Natural killer cell (primary cell): Measurements from ENCODE around the gene EYS. TPM values are rescaled to one million over a fixed set of nuclear protein-coding genes. Genes with fewer than 3 reads are reported as not detected.

Experiments
- ATAC-seq, 3 donors: fragments of 150-1000 bp in 2 of 3; fragments of 200-7000 bp in 1 of 3; cut with Tn5 transposase; 1 replicate in 1 of 3; 2 replicates in 2 of 3; pipeline ENCODE4 v1.10.0; 2021; ENCODE audit warnings: mild to moderate bottlenecking in 2 of 3, moderate library complexity in 2 of 3
- DNase-seq, 2 donors: peaks; one replicate each; pipeline versions ENCODE4 v3.0.0 to v3.0.0-alpha.2; 2013 to 2021; ENCODE audit warnings: mixed read lengths in 1 of 2
- H3K27ac ChIP-seq: one replicate; pipeline ENCODE4 v1.5.1; 2013; ENCODE audit warnings: mild to moderate bottlenecking, low read length
- H3K27me3 ChIP-seq: one replicate; pipeline ENCODE4 v1.6.1; 2013; ENCODE audit warnings: low read length; ENCODE audit not compliant: control insufficient read depth, insufficient read depth
- H3K36me3 ChIP-seq: one replicate; pipeline ENCODE4 v1.6.1; 2013; ENCODE audit warnings: low read length; ENCODE audit not compliant: control insufficient read depth, insufficient read depth
- H3K4me1 ChIP-seq: one replicate; pipeline ENCODE4 v1.6.1; 2013; ENCODE audit warnings: low read length; ENCODE audit not compliant: control insufficient read depth, insufficient read depth
- H3K4me3 ChIP-seq: one replicate; pipeline ENCODE4 v1.5.1; 2013; ENCODE audit warnings: low read length
- H3K9me3 ChIP-seq: one replicate; pipeline ENCODE4 v1.6.1; 2013; ENCODE audit warnings: low read length; ENCODE audit not compliant: control insufficient read depth, insufficient read depth
- H3K27ac Mint-ChIP-seq, 2 donors: one replicate each; pipeline ENCODE4 v1.8.0; 2022; ENCODE audit warnings: mild to moderate bottlenecking in 2 of 2, mixed read lengths in 2 of 2, moderate library complexity in 1 of 2
- H3K27me3 Mint-ChIP-seq, 2 donors: one replicate each; pipeline ENCODE4 v1.8.0; 2022; ENCODE audit warnings: low read depth in 2 of 2, mixed read lengths in 2 of 2
- H3K36me3 Mint-ChIP-seq: one replicate; pipeline ENCODE4 v1.8.0; 2022; ENCODE audit warnings: mixed read lengths
- H3K4me1 Mint-ChIP-seq, 2 donors: one replicate each; pipeline ENCODE4 v1.8.0; 2022; ENCODE audit warnings: mixed read lengths in 2 of 2
- H3K4me3 Mint-ChIP-seq: one replicate; pipeline ENCODE4 v1.8.0; 2022; ENCODE audit warnings: mild to moderate bottlenecking, moderate library complexity, mixed read lengths
- H3K9me3 Mint-ChIP-seq, 2 donors: one replicate each; pipeline ENCODE4 v1.8.0; 2022; ENCODE audit warnings: mixed read lengths in 2 of 2
- WGBS: methylation state at CpG from one replicate; pipeline ENCODE4 v1.1.7; 2013; ENCODE audit warnings: missing lambda C conversion rate; ENCODE audit not compliant: insufficient coverage; 5-methylcytosine and 5-hydroxymethylcytosine counted together
- intact Hi-C: fragments of 100-400 bp; cut with micrococcal nuclease; formaldehyde crosslinking; loops from one replicate; pipeline ENCODE4 v1.14.2; 2022
- total RNA-seq, 4 donors: library from RNA; stranded (reverse); fragments of 120-200 nt in 1 of 4; gene quantifications; one replicate each; pipeline versions ENCODE4 v1.2.3 to v1.2.4, GENCODE V29; 2013 to 2022
- TF ChIP-seq, protein P1 (sequence below): fragments of 200-600 bp; IDR thresholded peaks from one replicate; pipeline ENCODE4 v1.8.0; 2022; ENCODE audit warnings: antibody characterized with exemption

The EYS gene
- total RNA-seq, 3 donors from 2014 or later (not counting 1 experiment from before 2014, with no cell fraction given) = 0.55 TPM; not detected in 2

DNA sequence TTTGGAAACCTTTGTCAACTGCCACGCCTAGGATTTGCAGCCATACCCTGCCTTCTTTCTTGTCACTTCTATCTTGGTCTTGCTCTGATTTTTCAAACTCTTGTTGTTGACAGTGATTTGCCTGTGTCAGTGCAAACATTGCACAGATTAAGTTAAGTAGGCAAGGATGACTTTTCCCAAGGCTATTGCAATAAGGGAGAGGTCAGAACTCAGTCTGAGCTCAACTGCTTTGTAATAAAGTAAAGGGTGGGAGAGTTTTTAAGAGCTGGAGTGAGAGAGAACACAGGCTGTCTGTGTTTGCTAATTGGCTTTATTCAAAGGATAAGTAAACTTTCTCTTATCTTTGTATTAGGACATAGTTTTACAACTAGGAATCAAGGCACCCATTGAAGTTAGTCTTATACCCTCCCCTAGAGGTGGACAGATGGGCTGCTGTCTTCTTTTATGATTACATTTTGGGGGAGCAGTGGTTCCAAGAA lies 1622.8 kb downstream of the EYS start:
- 86% methylated on average over 1 of the region's 1 CpG for WGBS
- TF ChIP-seq, protein P1, sequence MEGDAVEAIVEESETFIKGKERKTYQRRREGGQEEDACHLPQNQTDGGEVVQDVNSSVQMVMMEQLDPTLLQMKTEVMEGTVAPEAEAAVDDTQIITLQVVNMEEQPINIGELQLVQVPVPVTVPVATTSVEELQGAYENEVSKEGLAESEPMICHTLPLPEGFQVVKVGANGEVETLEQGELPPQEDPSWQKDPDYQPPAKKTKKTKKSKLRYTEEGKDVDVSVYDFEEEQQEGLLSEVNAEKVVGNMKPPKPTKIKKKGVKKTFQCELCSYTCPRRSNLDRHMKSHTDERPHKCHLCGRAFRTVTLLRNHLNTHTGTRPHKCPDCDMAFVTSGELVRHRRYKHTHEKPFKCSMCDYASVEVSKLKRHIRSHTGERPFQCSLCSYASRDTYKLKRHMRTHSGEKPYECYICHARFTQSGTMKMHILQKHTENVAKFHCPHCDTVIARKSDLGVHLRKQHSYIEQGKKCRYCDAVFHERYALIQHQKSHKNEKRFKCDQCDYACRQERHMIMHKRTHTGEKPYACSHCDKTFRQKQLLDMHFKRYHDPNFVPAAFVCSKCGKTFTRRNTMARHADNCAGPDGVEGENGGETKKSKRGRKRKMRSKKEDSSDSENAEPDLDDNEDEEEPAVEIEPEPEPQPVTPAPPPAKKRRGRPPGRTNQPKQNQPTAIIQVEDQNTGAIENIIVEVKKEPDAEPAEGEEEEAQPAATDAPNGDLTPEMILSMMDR = no peak
- no peaks in the 10 kb centered on the region for H3K36me3 ChIP-seq
- intact Hi-C loops = no loop called here
- Mint-ChIP-seq H3K4me1 (no peaks in the 10 kb centered on the region), H3K4me3 (no peak overlapping the region), H3K27ac (no peak overlapping the region), H3K27me3 (no peaks in the 10 kb centered on the region), H3K9me3 (peaks cover 4 to 17% of the 10 kb centered on the region in 2 donors), H3K36me3 (no peaks in the 10 kb centered on the region)
- no peaks in the 10 kb centered on the region for H3K9me3 ChIP-seq
- no peak overlapping the region for H3K27ac ChIP-seq
- H3K4me3 ChIP-seq = no peak overlapping the region
- H3K4me1 ChIP-seq = no peaks in the 10 kb centered on the region
- ATAC-seq = no peak
- H3K27me3 ChIP-seq = no peaks in the 10 kb centered on the region
- no peak for DNase-seq

DNA sequence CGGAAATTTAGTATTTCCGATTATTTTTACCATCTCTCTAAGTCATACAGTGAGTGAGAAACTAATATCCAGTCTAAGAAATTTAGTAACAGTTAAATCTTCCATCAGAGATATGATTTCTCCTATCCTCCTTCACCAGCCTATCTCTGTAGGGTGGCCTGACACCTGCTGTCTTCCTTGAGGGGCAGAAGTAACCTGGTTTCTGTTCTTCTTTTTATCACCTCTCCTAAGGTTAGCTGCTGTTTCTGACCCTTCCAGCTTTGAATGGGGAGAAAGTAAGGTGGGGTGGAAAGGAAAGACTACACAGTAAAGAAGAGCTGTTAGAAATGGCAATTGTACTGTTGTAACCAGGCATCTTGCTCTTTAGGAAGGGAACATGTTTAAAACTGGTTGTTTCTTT lies 1623.8 kb downstream of the EYS start:
- no peaks in the 10 kb centered on the region for H3K4me1 ChIP-seq
- DNase-seq (no peak), ATAC-seq (no peak)
- TF ChIP-seq, protein P1 = no peak
- H3K27me3 ChIP-seq = no peaks in the 10 kb centered on the region
- intact Hi-C loops = no loop called here
- Mint-ChIP-seq H3K27ac (no peak overlapping the region), H3K36me3 (no peaks in the 10 kb centered on the region), H3K27me3 (no peaks in the 10 kb centered on the region), H3K9me3 (peaks cover 7 to 20% of the 10 kb centered on the region in 2 donors), H3K4me1 (no peaks in the 10 kb centered on the region), H3K4me3 (no peak overlapping the region)
- no peaks in the 10 kb centered on the region for H3K36me3 ChIP-seq
- no peak overlapping the region for H3K4me3 ChIP-seq
- H3K27ac ChIP-seq = no peak overlapping the region
- no CpG with 5 or more reads among the region's 2 CpGs for WGBS
- H3K9me3 ChIP-seq = no peaks in the 10 kb centered on the region

DNA sequence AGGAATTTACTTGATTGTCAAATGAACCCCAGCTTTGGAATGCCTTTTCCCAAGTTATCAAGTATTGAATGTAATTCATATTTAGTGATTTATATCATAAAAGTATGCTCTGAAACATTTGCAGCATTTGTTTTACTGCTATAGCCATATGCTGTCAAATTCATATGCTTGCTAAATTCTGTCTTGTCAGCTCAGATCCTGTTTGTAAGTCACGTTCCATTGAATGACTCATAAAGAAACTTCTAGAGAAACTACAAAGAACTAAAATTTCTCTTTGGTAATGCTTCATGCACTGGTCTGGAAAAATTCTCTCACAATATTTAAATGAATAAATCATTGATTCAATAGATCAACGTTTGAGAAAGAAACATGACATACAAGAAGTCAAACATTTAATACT lies 1625.6 kb downstream of the EYS start:
- 62% methylated on average over 1 of the region's 2 CpGs for whole genome bisulfite sequencing
- no peak for DNase-seq
- H3K36me3 Mint-ChIP-seq = no peaks in the 10 kb centered on the region
- intact Hi-C loops = no loop called here
- H3K27ac Mint-ChIP-seq = no peak overlapping the region
- H3K4me1 Mint-ChIP-seq = no peaks in the 10 kb centered on the region
- TF ChIP-seq, protein P1 = no peak
- Histone ChIP-seq H3K27ac (no peak overlapping the region), H3K27me3 (no peaks in the 10 kb centered on the region), H3K4me3 (no peak overlapping the region), H3K4me1 (no peaks in the 10 kb centered on the region), H3K36me3 (no peaks in the 10 kb centered on the region), H3K9me3 (no peaks in the 10 kb centered on the region)
- H3K9me3 Mint-ChIP-seq = peaks cover 7 to 16% of the 10 kb centered on the region in 2 donors
- no peaks in the 10 kb centered on the region for H3K27me3 Mint-ChIP-seq
- no peak for ATAC-seq
- H3K4me3 Mint-ChIP-seq = no peak overlapping the region

GRCh38 chr6:64074981-64075380 lies 1632.0 kb downstream of the EYS start:
- intact Hi-C loops = no loop called here
- Histone ChIP-seq H3K4me3 (no peak overlapping the region), H3K27me3 (no peaks in the 10 kb centered on the region), H3K36me3 (no peaks in the 10 kb centered on the region), H3K4me1 (no peaks in the 10 kb centered on the region), H3K9me3 (no peaks in the 10 kb centered on the region), H3K27ac (no peak overlapping the region)
- ATAC-seq (no peak), DNase-seq (no peak)
- Mint-ChIP-seq H3K4me1 (no peaks in the 10 kb centered on the region), H3K27me3 (no peaks in the 10 kb centered on the region), H3K4me3 (no peak overlapping the region), H3K27ac (no peak overlapping the region), H3K36me3 (no peaks in the 10 kb centered on the region), H3K9me3 (peaks cover 5 to 6% of the 10 kb centered on the region in 2 donors)
- TF ChIP-seq, protein P1 = no peak
- 85% methylated on average over 1 of the region's 1 CpG for WGBS
